ENCODE results near the gene CNKSR3.

DNA sequence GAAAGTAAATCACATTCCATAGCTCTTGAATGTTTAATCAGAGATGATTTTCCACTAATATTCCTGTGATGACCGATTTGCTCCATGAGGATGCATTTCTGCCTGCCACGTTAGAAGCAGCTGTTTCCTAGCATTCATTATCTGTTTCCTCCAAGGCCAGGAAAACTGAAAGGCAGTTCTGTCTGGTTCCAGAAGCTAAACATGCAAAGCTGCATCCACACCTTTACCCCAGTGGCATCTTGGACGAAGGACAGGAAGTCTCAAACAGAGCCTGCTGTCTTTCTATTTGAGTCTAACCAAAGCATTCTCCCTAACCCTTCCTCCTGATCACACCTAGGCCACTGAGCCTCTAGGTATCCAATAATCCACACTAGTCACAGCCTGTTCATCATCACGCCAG is 27.6 kb downstream of the CNKSR3 start:
- TF ChIP-seq, protein P1, sequence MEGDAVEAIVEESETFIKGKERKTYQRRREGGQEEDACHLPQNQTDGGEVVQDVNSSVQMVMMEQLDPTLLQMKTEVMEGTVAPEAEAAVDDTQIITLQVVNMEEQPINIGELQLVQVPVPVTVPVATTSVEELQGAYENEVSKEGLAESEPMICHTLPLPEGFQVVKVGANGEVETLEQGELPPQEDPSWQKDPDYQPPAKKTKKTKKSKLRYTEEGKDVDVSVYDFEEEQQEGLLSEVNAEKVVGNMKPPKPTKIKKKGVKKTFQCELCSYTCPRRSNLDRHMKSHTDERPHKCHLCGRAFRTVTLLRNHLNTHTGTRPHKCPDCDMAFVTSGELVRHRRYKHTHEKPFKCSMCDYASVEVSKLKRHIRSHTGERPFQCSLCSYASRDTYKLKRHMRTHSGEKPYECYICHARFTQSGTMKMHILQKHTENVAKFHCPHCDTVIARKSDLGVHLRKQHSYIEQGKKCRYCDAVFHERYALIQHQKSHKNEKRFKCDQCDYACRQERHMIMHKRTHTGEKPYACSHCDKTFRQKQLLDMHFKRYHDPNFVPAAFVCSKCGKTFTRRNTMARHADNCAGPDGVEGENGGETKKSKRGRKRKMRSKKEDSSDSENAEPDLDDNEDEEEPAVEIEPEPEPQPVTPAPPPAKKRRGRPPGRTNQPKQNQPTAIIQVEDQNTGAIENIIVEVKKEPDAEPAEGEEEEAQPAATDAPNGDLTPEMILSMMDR (IDR thresholded peaks at IDR 0.05), result no peak
- TF ChIP-seq POLR2A (IDR thresholded peaks at IDR 0.05) (no peak), POLR2AphosphoS5 (IDR thresholded peaks at IDR 0.05) (no peak), EP300 (IDR thresholded peaks at IDR 0.05) (no peak)

Measured in suprapubic skin (tissue), 4 donors.